ENCODE results near the gene CPT1C. TPM values are rescaled to one million over a fixed set of nuclear protein-coding genes. Genes with fewer than 3 reads are reported as not detected.

The CPT1C gene
- polyA plus RNA-seq, 1 donor (not counting 4 experiments of a cell fraction or from before 2014, with no cell fraction given) = 0.41 TPM

DNA sequence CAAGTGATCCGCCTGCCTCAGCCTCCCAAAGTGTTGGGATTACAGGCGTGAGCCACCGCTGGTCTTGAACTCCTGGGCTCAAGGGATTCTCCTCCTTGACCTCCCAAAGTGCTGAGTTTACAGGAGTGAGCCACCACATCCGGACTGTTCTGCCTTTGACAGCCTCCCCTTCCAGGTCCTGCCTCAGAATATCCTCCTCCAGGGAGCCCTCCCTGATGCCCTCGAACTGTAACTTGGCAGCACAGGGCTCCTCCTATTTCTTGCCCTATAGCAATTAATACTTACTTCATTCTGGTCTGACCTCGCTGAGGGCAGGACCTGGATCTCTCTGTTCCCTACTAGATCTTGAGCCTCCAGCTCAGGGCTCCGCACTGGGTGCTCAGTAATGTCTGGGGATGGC is 5.9 kb downstream of the CPT1C start:
- Histone ChIP-seq H4K20me1 (ENCODE audit: control insufficient read depth, extremely low read depth, insufficient read depth, low read length) (no peaks in the 10 kb centered on the region), H3K36me3 (ENCODE audit: control insufficient read depth in 2 of 2, extremely low read depth in 1 of 2, insufficient read depth in 2 of 2, low read length in 2 of 2) (no peaks in the 10 kb centered on the region), H3K27me3 (ENCODE audit: control insufficient read depth, extremely low read depth, insufficient read depth, low read length) (peaks cover 14% of the 10 kb centered on the region), H3K27ac (ENCODE audit: control insufficient read depth, insufficient read depth, low read length) (no peak overlapping the region), H3K79me2 (ENCODE audit: control insufficient read depth, insufficient read depth, low read length) (no peaks in the 10 kb centered on the region), H3K4me1 (ENCODE audit: control insufficient read depth, extremely low read depth, insufficient read depth, low read length) (no peaks in the 10 kb centered on the region), H3K9ac (ENCODE audit: control insufficient read depth, extremely low read depth, insufficient read depth, low read length) (no peak overlapping the region), H3K9me1 (ENCODE audit: control insufficient read depth, extremely low read depth, insufficient read depth, low read length) (no peaks in the 10 kb centered on the region), H3K4me3 (ENCODE audit: control insufficient read depth in 2 of 3, extremely low read depth in 1 of 3, insufficient read depth in 2 of 3, low read depth in 1 of 3, low read length in 3 of 3) (no peak overlapping the region), H2AFZ (ENCODE audit: control insufficient read depth, low read length) (no peak overlapping the region), H3K9me3 (ENCODE audit: control insufficient read depth, low read depth, low read length) (no peaks in the 10 kb centered on the region), H3K4me2 (ENCODE audit: control insufficient read depth, extremely low read depth, insufficient read depth, low read depth, low read length) (no peak overlapping the region)
- dilution Hi-C loops (cut with MboI; ENCODE audit: extremely low pct_ligation_motif_present, low sequenced_read_pairs) = no loop called here
- DNase-seq (ENCODE audit: low read depth, low spot score) (no peak), FAIRE-seq (no peak)
- TF ChIP-seq, protein P1, sequence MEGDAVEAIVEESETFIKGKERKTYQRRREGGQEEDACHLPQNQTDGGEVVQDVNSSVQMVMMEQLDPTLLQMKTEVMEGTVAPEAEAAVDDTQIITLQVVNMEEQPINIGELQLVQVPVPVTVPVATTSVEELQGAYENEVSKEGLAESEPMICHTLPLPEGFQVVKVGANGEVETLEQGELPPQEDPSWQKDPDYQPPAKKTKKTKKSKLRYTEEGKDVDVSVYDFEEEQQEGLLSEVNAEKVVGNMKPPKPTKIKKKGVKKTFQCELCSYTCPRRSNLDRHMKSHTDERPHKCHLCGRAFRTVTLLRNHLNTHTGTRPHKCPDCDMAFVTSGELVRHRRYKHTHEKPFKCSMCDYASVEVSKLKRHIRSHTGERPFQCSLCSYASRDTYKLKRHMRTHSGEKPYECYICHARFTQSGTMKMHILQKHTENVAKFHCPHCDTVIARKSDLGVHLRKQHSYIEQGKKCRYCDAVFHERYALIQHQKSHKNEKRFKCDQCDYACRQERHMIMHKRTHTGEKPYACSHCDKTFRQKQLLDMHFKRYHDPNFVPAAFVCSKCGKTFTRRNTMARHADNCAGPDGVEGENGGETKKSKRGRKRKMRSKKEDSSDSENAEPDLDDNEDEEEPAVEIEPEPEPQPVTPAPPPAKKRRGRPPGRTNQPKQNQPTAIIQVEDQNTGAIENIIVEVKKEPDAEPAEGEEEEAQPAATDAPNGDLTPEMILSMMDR (optimal IDR thresholded peaks at IDR 0.05 in 1 of 3, IDR thresholded peaks at IDR 0.05 in 1 of 3, conservative IDR thresholded peaks at IDR 0.05 in 1 of 3; ENCODE audit: extremely low read depth in 1 of 3, insufficient read depth in 2 of 3, low read length in 3 of 3) = no peak
- no peak for TF ChIP-seq EZH2 (IDR thresholded peaks at IDR 0.05; ENCODE audit: low read length)

DNA sequence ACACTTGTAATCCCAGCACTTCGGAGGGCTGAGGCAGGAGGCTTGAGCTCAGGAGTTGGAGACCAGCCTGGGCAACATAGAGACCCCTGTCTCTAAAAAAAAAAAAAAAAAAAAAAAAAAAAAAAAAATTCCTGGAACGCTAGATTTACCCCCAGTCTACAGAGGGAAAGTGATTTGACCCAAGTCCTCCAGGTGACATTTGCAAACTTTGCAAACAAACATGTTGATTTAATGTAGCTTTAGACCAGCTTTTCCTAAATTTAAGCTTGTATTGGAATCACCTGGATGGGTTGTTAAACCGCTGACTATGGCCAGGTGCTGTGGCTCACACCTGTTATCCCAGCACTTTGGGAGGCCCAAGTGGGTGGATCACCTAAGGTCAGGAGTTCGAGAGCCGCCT is 8.4 kb downstream of the CPT1C start:
- dilution Hi-C loops (cut with MboI; ENCODE audit: extremely low pct_ligation_motif_present, low sequenced_read_pairs) = no loop called here
- Histone ChIP-seq H3K27ac (ENCODE audit: control insufficient read depth, insufficient read depth, low read length) (no peak overlapping the region), H3K27me3 (ENCODE audit: control insufficient read depth, extremely low read depth, insufficient read depth, low read length) (peaks cover 14% of the 10 kb centered on the region), H3K36me3 (ENCODE audit: control insufficient read depth in 2 of 2, extremely low read depth in 1 of 2, insufficient read depth in 2 of 2, low read length in 2 of 2) (no peaks in the 10 kb centered on the region), H3K4me1 (ENCODE audit: control insufficient read depth, extremely low read depth, insufficient read depth, low read length) (no peaks in the 10 kb centered on the region), H3K9me3 (ENCODE audit: control insufficient read depth, low read depth, low read length) (no peaks in the 10 kb centered on the region), H3K4me2 (ENCODE audit: control insufficient read depth, extremely low read depth, insufficient read depth, low read depth, low read length) (no peak overlapping the region), H2AFZ (ENCODE audit: control insufficient read depth, low read length) (no peak overlapping the region), H4K20me1 (ENCODE audit: control insufficient read depth, extremely low read depth, insufficient read depth, low read length) (no peaks in the 10 kb centered on the region), H3K4me3 (ENCODE audit: control insufficient read depth in 2 of 3, extremely low read depth in 1 of 3, insufficient read depth in 2 of 3, low read depth in 1 of 3, low read length in 3 of 3) (no peak overlapping the region), H3K9ac (ENCODE audit: control insufficient read depth, extremely low read depth, insufficient read depth, low read length) (no peak overlapping the region), H3K9me1 (ENCODE audit: control insufficient read depth, extremely low read depth, insufficient read depth, low read length) (no peaks in the 10 kb centered on the region), H3K79me2 (ENCODE audit: control insufficient read depth, insufficient read depth, low read length) (no peaks in the 10 kb centered on the region)
- TF ChIP-seq, protein P1 (optimal IDR thresholded peaks at IDR 0.05 in 1 of 3, IDR thresholded peaks at IDR 0.05 in 1 of 3, conservative IDR thresholded peaks at IDR 0.05 in 1 of 3; ENCODE audit: extremely low read depth in 1 of 3, insufficient read depth in 2 of 3, low read length in 3 of 3) = no peak
- TF ChIP-seq EZH2 (IDR thresholded peaks at IDR 0.05; ENCODE audit: low read length) = no peak
- DNase-seq (ENCODE audit: low read depth, low spot score) (no peak), FAIRE-seq (no peak)

All from keratinocyte (primary cell).